ENCODE results near the gene NELFCD.

NELFCD gene

DNA sequence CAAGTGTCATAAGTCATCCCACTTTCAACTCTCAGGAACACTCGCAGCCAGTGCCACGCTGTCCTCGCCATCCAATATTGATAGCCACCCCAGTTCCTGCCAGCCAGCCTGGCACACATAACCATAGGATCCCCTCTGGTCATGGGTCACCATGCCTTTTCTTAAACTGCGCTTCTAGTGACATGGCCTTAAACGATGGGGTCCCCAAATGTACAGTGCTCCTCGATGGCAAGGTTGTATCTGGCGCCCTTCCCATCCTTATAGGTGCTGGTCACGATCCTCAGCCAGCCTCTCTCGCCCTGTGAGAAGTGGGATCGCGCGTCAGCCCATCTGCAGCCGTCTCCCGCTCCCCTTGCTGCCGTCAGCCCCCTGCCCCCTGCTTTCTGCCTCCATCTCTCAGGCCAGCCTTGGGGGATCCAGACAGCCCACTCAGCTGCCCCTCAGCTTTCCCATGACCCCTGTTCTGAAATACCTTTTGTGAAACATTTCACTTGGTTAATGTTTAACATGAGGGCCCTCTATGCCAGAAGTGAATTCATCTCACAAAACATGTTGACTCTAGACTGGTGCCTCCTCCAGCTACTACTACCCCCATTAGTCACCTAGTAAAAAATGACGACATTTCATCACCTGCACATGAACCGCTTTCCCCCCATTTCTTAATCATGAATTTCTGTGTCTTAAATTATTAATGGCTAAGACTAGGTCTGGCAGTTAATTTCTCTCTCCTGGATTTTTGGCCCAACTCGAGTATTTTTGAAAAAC, 14.6 kb downstream of the NELFCD start:
- DNase-seq = no peak

DNA sequence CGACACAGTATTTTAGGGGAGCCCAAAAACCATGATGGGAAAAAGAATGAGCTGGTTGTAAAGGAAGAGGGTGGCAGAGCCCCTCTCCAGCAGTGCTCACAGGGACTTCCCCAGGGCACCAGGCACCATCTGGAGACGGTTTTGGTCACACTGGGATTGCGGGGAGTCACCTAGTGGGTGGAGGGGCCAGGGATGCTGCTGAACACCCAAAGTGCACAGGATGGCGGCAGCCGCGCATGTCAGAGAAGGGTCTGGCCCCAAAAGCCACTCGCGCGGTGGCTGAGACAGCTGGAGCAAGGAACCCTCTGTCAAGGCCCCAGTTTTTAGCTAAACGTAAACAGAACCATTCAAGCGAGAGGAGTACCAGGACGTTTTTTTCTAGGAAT, 15.2 kb downstream of the NELFCD start:
- no peak for DNase-seq

DNA sequence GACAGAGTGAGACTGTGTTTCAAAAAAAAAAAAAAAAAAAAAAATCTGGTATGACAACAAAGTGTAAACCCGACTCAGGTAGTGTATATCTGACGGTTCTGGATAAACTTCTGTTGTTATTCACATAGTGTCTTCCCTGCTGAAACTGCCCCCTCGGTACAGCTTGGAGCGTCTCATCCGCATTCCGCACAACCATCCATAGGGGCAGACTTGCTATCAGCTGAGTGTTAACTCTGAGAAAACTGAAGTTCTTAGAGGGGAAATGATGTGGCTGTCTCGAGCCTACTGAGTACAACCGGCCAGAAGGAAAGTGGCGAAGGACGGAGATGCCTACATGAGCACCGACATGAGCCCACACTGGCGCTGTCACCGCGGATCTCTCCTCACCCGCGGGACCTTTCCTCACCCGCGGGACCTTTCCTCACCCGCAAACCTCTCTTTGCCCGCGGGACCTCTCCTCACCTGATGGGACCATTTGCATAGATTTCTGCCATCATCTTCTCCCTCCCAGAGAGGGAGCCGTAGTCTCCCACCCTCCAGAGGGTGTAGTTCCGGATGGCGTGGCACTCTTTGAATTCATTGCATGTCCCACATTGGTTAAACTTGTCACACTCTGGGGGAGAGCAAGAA, 16.2 kb downstream of the NELFCD start:
- no peak for DNase-seq

DNA sequence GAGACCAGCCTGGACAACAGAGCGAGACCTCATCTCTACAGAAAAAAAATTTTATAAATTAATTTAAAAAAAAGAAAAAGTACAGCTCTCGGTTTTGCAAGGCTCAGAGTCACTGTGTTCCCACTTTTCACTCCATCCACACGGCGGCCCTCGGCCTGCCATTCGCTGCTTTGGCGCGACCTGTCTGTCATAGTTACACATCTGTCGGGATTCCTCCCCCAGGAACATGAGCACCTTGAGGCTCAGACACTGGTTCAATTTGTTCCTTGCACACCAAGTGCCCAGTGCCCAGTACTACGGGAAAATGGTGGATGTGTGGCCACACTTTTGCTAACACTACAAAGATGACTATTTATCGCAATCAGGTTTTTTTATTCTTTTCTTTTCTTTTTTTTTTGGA, 17.6 kb downstream of the NELFCD start:
- no peak for DNase-seq

DNA sequence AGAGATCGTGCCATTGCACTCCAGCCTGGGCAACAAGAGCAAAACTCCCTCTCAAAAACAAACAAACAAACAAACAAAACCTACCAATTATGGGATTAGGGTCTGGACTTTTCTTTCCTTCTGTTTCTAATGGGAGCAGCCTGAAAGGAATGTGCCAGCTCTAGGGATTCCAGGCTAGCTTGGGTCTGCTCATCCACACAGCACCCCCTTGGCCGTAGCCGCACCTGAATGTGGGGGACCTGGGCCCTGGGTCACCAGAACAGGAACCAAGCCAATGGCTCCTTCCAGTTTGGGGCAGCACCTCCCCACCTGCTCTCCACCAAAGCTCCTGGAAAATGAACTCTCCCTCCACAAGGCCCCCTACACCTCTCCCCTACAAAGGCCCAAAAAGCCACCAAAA, 19.3 kb downstream of the NELFCD start:
- DNase-seq = no peak

DNA sequence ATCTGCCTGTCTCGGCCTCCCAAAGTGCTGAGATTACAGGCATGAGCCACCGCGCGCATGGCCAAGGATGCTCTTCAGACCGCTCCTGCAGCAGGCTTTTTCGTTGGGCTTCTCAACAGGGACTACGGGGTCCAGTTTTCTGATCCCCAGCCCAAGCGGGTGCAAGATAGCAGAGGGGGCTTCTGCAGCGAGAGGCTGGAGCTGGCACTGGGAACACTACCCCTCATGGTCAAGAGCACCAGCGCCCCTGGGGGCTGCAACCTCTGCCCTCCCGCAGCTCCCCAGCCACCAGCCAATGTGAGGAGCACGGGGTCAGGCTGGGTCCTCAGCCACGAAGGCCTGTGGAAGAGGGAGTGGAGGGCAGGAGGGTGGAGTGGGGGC, 20.0 kb downstream of the NELFCD start:
- DNase-seq = no peak

DNA sequence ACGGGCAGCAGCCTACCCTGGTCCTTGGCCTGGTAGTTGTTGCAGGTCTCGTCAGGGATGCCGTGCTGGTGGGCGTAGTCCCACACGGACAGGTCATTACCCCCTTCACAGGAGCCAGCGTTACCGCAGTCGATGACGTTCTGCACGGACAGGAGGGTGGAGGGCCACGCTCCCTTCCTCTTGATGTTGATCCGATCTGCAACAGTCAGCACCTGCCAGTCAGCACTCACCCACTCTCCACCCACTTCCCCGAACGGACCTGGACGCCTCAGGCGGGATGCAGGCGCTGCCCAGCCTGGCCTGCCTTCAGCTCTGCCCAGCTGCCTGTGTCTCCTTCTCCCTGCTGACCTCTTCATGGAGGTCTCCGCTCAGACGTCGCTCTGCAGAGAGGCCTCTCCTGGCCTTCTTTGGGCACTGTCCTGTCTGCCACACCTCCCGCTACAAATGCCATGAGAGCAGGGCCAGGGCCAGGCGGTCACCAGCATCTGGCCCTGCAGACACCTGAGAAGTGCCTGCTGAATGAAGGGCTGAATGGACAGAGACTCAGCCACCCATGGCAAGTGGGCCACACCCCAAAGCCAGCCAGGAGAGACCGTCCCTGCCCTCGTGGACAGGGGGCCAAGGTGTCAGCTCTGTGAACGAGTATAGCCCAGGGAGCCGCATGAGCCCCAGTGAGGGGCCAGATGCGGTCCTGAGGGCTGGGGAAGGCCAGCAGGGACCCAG, 20.6 kb downstream of the NELFCD start:
- DNase-seq = no peak

DNA sequence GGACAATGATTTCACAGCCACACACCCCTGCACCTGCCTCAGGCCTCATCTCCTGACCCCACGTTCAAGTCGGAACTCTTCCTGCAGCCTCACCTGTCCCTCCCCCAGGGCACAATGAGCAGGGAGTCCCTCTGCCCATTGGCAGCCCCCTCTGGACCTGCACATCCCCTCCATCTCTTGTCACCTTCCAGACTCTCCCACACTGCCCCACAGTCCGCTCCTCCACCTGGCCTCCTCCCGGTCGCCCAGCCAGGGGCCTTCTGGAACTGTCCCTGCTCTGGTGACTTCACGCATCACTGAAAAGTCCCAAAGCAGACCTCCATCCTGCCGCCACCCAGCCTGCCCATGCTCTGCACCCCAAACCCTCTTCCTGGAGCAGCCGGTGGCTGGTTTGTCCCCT, 21.3 kb downstream of the NELFCD start:
- no peak for DNase-seq

DNA sequence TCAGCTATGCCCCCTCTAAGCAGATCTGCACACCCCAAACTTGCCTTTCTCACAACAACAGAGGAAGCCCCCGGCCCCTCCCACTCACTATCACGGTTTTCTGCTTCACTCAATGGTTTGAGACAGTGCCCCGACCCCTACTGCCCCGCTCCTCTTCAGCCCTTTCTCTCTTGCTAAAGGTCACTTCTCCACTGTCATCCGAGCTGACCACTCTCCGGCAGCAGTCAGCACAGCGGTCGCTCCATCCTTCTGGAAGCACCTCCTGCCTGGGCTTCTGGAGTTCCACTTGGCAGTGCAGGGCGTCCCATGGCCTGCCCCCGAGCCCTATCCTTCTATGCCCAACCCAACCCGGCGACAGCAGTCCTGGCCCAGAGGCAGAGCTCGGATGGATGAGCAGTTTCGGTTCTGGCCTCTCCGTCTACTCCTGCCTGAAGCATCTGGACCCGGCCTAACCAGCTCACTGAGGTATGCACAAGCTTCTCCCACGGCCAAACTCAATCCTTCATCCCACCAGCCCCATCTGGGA, 21.9 kb downstream of the NELFCD start:
- DNase-seq = no peak

DNA sequence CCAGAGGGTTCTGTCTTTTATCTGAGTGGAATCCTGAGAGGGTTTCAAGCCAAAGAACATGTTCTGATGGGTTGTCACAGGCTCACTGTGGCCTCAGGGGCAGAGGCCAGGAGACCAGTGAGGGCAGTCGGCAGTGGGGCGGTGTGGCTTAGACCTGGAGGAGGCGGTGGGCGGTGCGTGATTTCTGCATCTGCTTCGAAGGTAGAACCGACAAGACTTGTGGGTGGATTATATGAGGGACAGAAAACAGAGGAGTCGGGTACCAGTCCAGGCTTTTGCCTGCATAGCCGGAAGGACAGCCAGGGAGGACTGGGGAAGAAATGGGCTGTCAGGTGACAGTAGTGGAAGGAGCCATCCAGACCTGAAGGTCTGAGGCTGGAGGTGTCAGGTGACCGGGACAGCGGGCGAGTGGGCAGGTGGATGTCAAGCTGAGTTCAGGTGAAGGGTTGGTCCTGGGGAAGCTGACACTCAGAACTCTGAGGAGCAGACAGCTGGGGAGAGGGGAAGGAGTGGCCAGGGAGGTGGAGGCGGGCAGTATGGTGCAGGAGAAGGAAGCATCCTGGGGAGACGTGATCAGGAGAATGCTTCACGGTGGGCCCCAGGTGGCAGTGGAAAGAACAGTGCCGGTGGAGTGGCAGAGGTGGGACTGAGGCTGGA, 22.9 kb downstream of the NELFCD start:
- no peak for DNase-seq

DNA sequence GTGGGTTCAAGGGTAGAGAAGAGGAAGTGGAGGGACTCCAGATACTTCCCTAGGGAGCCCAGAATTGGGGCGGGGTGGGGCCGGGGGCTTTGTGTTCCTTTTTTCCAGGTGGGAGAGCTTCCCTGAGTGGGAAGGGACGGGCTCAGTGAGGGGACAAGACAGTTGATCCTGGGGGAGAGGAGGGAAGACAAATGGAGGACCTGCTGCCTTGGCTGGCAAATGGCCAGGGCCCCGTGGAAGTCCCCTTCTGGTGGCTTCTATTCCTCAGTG, 23.4 kb downstream of the NELFCD start:
- no peak for DNase-seq

DNA sequence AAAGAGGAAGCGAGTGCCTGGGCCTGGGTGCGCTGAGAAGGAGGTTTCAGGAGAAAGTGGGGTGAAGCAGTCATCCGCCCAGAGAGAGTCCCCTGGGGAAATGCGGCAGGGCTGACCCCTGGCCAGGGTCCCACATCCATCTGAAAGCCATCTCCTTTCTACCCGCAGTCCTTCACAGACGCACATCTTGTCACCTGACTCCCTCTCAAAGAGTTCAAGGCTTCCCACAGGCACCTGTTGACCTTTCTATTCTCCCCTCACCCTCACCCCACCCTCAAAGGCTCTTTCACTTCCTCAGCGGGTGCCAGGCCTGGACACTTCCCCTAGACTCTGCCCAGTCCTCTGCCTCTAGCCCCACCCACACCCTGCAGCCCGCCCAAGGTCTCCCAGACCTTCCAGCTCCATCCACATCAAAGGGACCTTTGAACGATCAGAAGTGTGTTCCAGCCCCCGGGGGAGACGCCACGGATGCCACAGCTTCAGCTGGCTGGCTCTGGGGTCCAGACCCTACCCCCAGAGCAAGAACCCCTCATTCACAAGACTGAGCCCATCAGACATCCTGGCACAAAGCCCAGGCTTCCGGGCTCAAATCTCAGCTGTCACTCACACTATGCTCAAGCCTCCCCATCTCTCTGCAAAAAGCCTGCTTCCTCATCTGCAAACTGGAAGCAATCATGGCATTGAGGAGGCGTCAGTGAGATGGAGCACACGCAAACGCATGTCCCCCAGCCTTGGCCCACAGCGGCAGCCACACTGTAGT, 23.9 kb downstream of the NELFCD start:
- no peak for DNase-seq

DNA sequence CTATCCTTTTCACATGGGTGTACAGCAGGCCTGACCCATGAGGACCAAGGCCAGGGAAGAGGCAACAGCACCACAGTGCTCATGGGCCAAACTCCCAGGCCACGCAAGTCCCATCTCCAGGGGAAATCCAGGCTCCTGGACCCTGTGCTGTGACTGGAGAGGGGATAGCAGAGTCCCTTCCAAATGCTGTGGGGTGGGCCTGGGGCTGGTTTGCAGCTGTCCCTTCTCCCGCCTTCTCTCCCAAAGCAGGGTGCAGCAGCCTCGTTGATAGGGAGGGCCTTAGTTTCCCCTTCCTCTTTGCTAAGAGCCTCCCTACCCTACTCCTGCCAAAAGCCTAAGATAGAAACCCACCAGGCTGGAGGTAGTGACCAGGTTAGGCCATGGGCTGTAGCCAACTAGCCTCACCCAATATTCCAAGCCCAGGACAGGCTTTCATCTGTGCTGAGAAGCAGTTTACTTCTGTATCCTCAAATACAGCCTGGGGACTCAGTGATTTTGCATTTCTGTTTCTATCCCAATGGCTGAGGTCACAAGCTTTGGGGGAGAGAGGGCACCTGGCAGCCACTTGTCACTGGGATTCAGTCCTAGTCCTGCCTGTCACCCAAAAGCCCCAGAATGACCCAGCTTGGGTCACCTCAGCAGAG, 24.6 kb downstream of the NELFCD start:
- no peak for DNase-seq

DNA sequence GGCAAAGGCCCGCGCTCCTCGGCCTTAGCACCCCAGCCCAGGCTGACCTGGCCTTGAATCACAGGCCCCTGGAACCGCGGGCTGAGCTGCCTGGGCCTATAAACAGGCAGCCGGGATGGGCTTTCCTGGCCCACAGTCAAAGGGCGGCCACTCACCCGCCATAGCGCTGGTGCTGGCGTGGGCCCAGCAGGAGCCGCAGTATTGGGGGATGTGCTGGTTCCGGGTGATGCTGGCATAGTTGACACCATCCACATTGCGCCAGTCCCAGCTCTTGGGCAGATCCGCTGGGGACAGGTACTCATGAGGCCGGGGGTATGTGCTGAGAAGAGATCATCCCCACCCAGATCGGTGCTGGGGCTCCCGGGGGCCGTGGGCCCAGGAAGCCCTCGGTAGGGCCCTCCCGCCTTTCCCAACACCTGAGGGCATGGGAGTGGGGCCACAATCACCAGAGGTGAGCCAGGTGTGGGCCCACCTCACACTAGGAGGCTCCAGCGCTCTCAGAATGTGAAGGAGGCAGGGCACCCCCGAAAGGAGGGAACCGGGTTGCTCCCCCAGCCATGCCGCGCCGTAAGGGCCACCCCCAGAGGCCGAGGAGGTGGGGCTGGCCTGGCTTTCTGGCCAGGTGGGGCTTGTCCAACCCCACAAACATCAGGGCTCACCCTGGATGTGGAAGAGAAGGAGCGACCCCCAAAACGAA, 25.3 kb downstream of the NELFCD start:
- DNase-seq = no peak

DNA sequence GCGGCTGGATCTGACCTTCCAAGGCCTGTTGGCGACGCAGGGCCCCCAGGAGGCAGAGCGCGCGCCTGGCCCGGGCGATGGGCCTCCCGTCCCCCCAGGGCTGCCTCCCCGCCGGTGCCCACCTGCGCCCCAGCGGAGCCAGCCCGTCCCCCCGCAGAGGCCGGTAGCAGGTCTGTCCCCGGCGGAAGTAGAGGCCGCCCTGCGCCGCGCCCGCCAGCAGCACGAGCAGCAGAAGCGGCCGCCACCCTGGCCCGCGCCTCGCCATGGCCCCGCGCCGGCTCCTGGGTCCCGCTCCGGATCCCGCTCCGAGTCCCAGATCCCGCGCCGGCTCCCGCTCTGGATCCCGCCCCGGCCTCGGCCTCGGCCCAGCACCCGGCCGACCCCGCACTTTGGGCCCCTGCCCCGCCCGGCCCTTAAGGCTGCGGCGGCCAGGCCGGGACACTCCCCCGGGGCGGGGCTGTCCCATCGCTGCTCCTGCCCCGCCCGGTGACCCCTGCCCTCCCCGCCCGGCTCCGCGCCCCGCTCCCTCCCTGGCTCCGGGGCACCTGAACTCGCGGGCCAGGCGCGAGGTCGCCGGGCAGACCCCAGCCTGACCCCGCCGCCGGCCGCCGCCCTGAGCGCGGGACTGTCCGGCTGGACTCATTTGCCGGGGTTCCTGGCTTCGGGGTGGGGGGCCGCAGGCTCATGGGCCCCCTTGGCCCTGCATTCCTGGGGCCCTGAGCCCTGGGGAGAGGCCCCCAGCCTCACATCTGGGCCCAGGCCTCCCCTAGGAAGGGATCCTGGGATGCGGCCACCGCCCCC, 26.0 kb downstream of the NELFCD start, which contains the start of gene CTSZ:
CTSZ (minus strand) TSS at position 391 of the 801 bp plus-strand sequence; CDS start at position 265, 126 bp downstream.
- peak; percentile 39 to 48 for DNase-seq

DNA sequence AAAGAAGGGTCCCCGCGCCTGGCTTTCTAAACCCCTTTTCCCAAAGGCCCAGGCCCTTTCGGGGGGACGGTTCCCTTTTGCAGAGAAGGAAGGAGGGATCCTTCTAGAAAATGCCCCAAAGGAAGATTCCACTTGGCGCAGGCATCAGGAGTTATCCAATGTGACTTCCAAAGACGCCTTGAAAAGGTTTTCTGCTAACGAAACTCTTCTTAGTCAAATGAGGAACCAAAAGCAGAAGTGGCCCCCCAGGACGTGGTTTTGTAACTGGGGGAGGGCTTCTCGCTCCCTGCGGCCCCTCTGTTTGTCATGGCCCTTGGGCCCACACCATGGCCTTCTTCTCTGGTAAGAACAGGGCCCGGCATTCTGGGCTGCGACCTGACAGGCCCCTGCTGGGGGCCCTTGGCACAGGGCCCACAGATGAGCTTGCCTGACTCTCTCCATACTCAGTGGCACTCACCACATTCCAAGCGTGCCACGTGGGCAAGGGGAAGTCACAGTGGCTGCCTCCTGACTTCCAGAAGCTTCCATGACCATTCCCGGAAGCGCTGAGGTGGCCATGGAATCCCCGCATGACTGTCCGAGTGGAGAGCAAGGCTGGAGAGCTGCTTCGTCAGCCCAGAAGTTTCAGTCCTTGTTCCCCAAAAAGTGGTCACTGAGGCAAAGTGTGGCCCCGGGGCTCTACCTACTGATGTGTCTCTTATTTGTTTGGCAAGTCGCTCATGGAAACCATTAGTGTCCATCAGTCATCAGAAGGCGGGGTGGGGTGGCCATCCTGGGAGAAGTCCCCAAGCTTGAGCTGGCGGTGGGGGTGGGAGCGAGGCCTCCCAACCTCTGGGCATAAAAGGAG, 26.8 kb downstream of the NELFCD start:
- no peak for DNase-seq

DNA sequence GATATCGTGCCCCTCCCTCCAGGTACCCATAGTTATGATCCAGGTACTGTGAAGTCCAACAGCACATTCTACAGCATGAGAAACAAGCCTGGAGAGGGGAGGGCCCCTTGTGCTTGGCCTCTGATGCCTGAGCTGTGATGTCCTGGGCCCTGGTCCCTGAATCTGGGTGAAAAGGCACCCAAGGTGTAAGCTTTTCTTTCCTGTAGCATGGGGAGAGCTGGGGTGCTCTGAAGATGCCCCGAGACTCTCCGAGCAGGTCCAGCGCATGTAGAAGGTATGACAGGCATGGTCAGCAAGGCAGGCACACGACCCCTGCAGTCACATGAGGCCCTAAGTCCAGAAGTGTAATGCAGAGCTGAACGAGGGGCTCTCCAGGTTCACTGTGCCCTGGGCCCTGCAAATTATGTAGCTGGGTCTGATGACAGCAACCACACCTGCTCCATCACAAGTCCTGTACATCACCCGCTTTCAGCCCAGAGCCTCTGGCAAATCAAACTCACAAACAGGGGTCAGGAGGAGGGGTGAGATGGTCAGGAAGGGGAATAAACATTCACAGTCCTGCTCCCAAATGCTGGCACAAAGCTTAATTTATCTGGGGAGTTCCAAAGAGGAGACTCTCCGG, 27.8 kb downstream of the NELFCD start:
- DNase-seq = no peak

DNA sequence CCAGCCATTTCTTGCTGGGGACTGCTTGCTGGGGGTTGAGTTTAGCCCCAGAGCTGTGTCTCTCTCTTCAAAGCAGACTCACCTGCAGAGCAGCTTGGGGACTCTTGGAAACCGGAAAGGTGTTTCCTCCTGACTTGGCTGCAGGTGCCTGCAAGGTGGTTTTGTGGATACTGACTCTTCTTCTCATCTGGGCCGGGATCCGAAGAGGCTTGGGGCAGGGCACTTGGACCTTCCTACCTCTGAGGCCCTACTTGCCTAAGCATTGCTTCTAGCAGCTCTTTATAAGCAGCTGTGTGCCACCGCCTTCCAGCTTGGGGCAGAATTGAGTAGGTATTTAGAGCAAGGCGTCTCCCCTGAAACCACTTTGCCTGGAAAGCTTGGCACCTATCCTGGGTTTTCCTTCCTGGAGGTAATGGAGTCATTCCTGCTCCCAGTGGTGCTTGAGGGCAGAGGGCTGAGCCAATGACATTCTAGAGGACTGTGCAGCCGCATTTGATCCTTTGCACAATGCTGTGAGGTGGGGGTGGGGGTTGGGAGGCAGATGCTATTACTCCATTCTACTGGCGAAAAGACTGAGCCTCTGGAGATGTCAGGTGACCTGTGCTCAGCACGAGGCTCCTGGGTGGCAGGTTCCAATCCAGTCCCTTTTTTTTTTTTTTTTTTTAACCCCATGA, 29.4 kb downstream of the NELFCD start:
- DNase-seq = no peak

All from stimulated activated CD4-positive, alpha-beta T cell treated with anti-CD3 and anti-CD28 coated beads, Interleukin-2, amount 100 ng/mL, for 48 hours (primary cell).